DND-41 (cell line): Measurements from ENCODE around the gene UBD.

Experiments used
- EZH2 ChIP-seq: IDR thresholded peaks from 3 replicates; pipeline ENCODE4 v1.6.1; 2012; ENCODE audit warnings: borderline replicate concordance, low read depth, mild to moderate bottlenecking, moderate library complexity, low read length, inconsistent platforms; ENCODE audit not compliant: severe bottlenecking
- TF ChIP-seq, protein P1 (sequence below): IDR thresholded peaks from 2 replicates; pipeline ENCODE4 v1.5.1; 2012; ENCODE audit warnings: borderline replicate concordance, low read length, moderate library complexity, mild to moderate bottlenecking; ENCODE audit not compliant: poor library complexity, severe bottlenecking; ENCODE audit errors: extremely low read depth

DNA sequence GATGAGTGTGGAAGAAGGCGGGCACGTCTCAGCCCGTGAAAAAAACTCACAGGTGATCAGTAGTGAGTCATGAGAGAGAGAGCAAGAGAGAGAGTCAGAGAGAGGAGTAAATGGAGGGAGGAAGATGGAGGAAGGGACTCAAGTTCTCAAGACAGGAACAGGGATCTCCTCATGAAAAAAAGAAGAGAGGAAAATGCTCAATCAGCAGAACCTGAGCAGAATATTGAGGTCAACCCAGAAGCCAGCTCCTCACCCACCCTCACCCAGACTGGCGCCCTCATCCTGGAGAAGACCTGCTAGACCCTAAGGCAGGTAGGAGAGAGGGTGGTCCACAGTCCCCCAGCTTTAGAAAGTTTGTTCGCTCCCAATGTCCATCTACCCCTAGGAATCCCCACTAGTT is 4.8 kb downstream of the UBD start:
- TF ChIP-seq, protein P1, sequence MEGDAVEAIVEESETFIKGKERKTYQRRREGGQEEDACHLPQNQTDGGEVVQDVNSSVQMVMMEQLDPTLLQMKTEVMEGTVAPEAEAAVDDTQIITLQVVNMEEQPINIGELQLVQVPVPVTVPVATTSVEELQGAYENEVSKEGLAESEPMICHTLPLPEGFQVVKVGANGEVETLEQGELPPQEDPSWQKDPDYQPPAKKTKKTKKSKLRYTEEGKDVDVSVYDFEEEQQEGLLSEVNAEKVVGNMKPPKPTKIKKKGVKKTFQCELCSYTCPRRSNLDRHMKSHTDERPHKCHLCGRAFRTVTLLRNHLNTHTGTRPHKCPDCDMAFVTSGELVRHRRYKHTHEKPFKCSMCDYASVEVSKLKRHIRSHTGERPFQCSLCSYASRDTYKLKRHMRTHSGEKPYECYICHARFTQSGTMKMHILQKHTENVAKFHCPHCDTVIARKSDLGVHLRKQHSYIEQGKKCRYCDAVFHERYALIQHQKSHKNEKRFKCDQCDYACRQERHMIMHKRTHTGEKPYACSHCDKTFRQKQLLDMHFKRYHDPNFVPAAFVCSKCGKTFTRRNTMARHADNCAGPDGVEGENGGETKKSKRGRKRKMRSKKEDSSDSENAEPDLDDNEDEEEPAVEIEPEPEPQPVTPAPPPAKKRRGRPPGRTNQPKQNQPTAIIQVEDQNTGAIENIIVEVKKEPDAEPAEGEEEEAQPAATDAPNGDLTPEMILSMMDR, result no peak
- no peak for TF ChIP-seq EZH2
